Measurements from ENCODE around the gene TRPM2. TPM values are rescaled to one million over a fixed set of nuclear protein-coding genes. Genes with fewer than 3 reads are reported as not detected.
"Not testable (repeated sequence)": the region's sequence is repeated elsewhere in the genome, so short reads cannot be mapped to it uniquely, and the experiment has no call there.

TRPM2 gene
- total RNA-seq, 2 experiments from 2014 or later, result 6.5 to 6.8 TPM

- POLR2A ChIA-PET, CTCF ChIA-PET: not testable (repeated sequence)
Observed at GRCh38 chr21:44404482-44404881, 51.1 kb downstream of the TRPM2 start.

GRCh38 chr21:44405091-44405947 lies 51.9 kb downstream of the TRPM2 start:
- ChIA-PET CTCF (no interaction called here), POLR2A (no interaction called here)

GRCh38 chr21:44405948-44406872 lies 52.8 kb downstream of the TRPM2 start:
- ChIA-PET POLR2A (no interaction called here), CTCF (no interaction called here)

- POLR2A ChIA-PET, result no interaction called here
- CTCF ChIA-PET, result interaction anchor here (0.7 kb wide), 1 partner anchor 387 kb away, joined by 6 read pairs; no protein-coding TSS in a partner anchor
Observed at GRCh38 chr21:44406953-44407352, 53.5 kb downstream of the TRPM2 start.

GRCh38 chr21:44407493-44407892 lies 54.1 kb downstream of the TRPM2 start:
- ChIA-PET CTCF (interaction anchor here (0.6 to 0.7 kb wide), 2 partner anchors 386 to 693 kb away, joined by 3 to 6 read pairs; no protein-coding TSS in a partner anchor), POLR2A (interaction anchor here (0.6 to 0.7 kb wide), 2 partner anchors 395 to 1623 kb away, joined by 5 to 6 read pairs; partner anchors contain the start of gene TRAPPC10)

GRCh38 chr21:44408226-44408625 lies 54.8 kb downstream of the TRPM2 start:
- ChIA-PET CTCF (interaction anchor here (0.7 kb wide), 1 partner anchor 67 kb away, joined by 4 read pairs; no protein-coding TSS in a partner anchor), POLR2A (no interaction called here)

GRCh38 chr21:44413566-44414290 lies 60.3 kb downstream of the TRPM2 start:
- POLR2A ChIA-PET, result no interaction called here
- CTCF ChIA-PET, result no interaction called here

- CTCF ChIA-PET, result no interaction called here
- POLR2A ChIA-PET, result no interaction called here
Observed at GRCh38 chr21:44414291-44415072, 61.1 kb downstream of the TRPM2 start.

GRCh38 chr21:44415073-44416025 lies 61.9 kb downstream of the TRPM2 start:
- CTCF ChIA-PET, result no interaction called here
- POLR2A ChIA-PET, result no interaction called here

GRCh38 chr21:44416193-44416592 lies 62.8 kb downstream of the TRPM2 start:
- POLR2A ChIA-PET, result no interaction called here
- CTCF ChIA-PET, result no interaction called here

GRCh38 chr21:44417621-44418107 lies 64.2 kb downstream of the TRPM2 start:
- CTCF ChIA-PET, POLR2A ChIA-PET: not testable (repeated sequence)

GRCh38 chr21:44418108-44418875 lies 64.9 kb downstream of the TRPM2 start:
- ChIA-PET POLR2A (no interaction called here), CTCF (no interaction called here)

- ChIA-PET CTCF (no interaction called here), POLR2A (no interaction called here)
Observed at GRCh38 chr21:44418876-44419230, 65.4 kb downstream of the TRPM2 start.

- ChIA-PET CTCF (no interaction called here), POLR2A (no interaction called here)
Observed at GRCh38 chr21:44419679-44420078, 66.3 kb downstream of the TRPM2 start.

GRCh38 chr21:44420416-44421205 lies 67.2 kb downstream of the TRPM2 start:
- ChIA-PET POLR2A (no interaction called here), CTCF (no interaction called here)
